Activated naive CD4-positive, alpha-beta T cell treated with anti-CD3 and anti-CD28 coated beads, Interleukin-2, amount 10 ng/mL, durations not matched to agents 7 days and 5 days (primary cell): ENCODE results near the gene NCF1.
"Not testable (repeated sequence)": the region's sequence is repeated elsewhere in the genome, so short reads cannot be mapped to it uniquely, and the experiment has no call there.

Experiments used
- CTCF ChIA-PET: fragments of 350-600 bp; sonication (Branson Sonifier 250); formaldehyde crosslinking; loops from one replicate; lab custom pipeline; 2021; ENCODE audit warnings: antibody characterized with exemption; lab: Charles Lee
- DNase-seq: peaks from one replicate; pipeline ENCODE4 v3.0.0-alpha.2; 2020
- H3K27ac Mint-ChIP-seq: one replicate; pipeline ENCODE4 v1.8.0; 2021; ENCODE audit warnings: mild to moderate bottlenecking, moderate library complexity, mixed read lengths
- H3K27me3 Mint-ChIP-seq: one replicate; pipeline ENCODE4 v1.8.0; 2021; ENCODE audit warnings: mild to moderate bottlenecking, mixed read lengths
- H3K36me3 Mint-ChIP-seq: one replicate; pipeline ENCODE4 v1.8.0; 2021; ENCODE audit warnings: mixed read lengths
- H3K4me1 Mint-ChIP-seq: one replicate; pipeline ENCODE4 v1.8.0; 2021; ENCODE audit warnings: mixed read lengths
- H3K4me3 Mint-ChIP-seq: one replicate; pipeline ENCODE4 v1.8.0; 2021; ENCODE audit warnings: mild to moderate bottlenecking, moderate library complexity, mixed read lengths
- H3K9me3 Mint-ChIP-seq: one replicate; pipeline ENCODE4 v1.8.0; 2021; ENCODE audit warnings: mixed read lengths

Gene NCF1

GRCh38 chr7:74773760-74774750, at the start of gene NCF1:
TSS of gene NCF1 (plus strand) at chr7:74774011. CDS start at chr7:74774032, 21 bp downstream.
- H3K9me3 Mint-ChIP-seq, DNase-seq, CTCF ChIA-PET, H3K27ac Mint-ChIP-seq, H3K36me3 Mint-ChIP-seq, H3K4me1 Mint-ChIP-seq, H3K4me3 Mint-ChIP-seq, H3K27me3 Mint-ChIP-seq: not testable (repeated sequence)

GRCh38 chr7:74725840-74726239, 48.0 kb upstream of the NCF1 start:
- CTCF ChIA-PET, result no interaction called here

GRCh38 chr7:74726309-74727101, 47.3 kb upstream of the NCF1 start:
- no peak overlapping the region for H3K27ac Mint-ChIP-seq
- H3K36me3 Mint-ChIP-seq, result peaks cover 25% of the 10 kb centered on the region
- no peak overlapping the region for H3K4me3 Mint-ChIP-seq
- H3K27me3 Mint-ChIP-seq, result no peaks in the 10 kb centered on the region
- CTCF ChIA-PET, result no interaction called here
- H3K4me1 Mint-ChIP-seq, result no peaks in the 10 kb centered on the region
- no peak for DNase-seq
- H3K9me3 Mint-ChIP-seq, result no peaks in the 10 kb centered on the region

More at GRCh38 chr7:74725840-74726239, 48.0 kb upstream of the NCF1 start:
- Mint-ChIP-seq H3K27me3 (no peaks in the 10 kb centered on the region), H3K36me3 (peaks cover 23% of the 10 kb centered on the region), H3K4me3 (no peak overlapping the region), H3K27ac (no peak overlapping the region), H3K4me1 (no peaks in the 10 kb centered on the region), H3K9me3 (no peaks in the 10 kb centered on the region)
- DNase-seq, result no peak

- DNase-seq, H3K27me3 Mint-ChIP-seq, H3K4me3 Mint-ChIP-seq, H3K9me3 Mint-ChIP-seq, H3K27ac Mint-ChIP-seq, CTCF ChIA-PET, H3K4me1 Mint-ChIP-seq: not testable (repeated sequence)
- H3K36me3 Mint-ChIP-seq, result peaks cover 14% of the 10 kb centered on the region
Measured at GRCh38 chr7:74728686-74729085, 45.1 kb upstream of the NCF1 start.

- H3K27ac Mint-ChIP-seq, CTCF ChIA-PET, H3K27me3 Mint-ChIP-seq, H3K9me3 Mint-ChIP-seq, H3K4me1 Mint-ChIP-seq, H3K4me3 Mint-ChIP-seq, DNase-seq: not testable (repeated sequence)
- H3K36me3 Mint-ChIP-seq, result peaks cover 11% of the 10 kb centered on the region
Measured at GRCh38 chr7:74730186-74730585, 43.6 kb upstream of the NCF1 start.

- H3K9me3 Mint-ChIP-seq, H3K27me3 Mint-ChIP-seq, CTCF ChIA-PET, DNase-seq, H3K4me3 Mint-ChIP-seq, H3K27ac Mint-ChIP-seq, H3K4me1 Mint-ChIP-seq, H3K36me3 Mint-ChIP-seq: not testable (repeated sequence)
Measured at GRCh38 chr7:74739974-74740703, 33.7 kb upstream of the NCF1 start.

GRCh38 chr7:74743936-74744557, 29.8 kb upstream of the NCF1 start:
- H3K9me3 Mint-ChIP-seq, H3K4me3 Mint-ChIP-seq, H3K36me3 Mint-ChIP-seq, DNase-seq, CTCF ChIA-PET, H3K4me1 Mint-ChIP-seq, H3K27me3 Mint-ChIP-seq, H3K27ac Mint-ChIP-seq: not testable (repeated sequence)

GRCh38 chr7:74753921-74754482, 19.8 kb upstream of the NCF1 start:
- H3K4me1 Mint-ChIP-seq, H3K36me3 Mint-ChIP-seq, H3K27ac Mint-ChIP-seq, H3K4me3 Mint-ChIP-seq, H3K9me3 Mint-ChIP-seq, H3K27me3 Mint-ChIP-seq, CTCF ChIA-PET, DNase-seq: not testable (repeated sequence)

- H3K36me3 Mint-ChIP-seq, H3K27ac Mint-ChIP-seq, H3K4me1 Mint-ChIP-seq, CTCF ChIA-PET, H3K9me3 Mint-ChIP-seq, H3K27me3 Mint-ChIP-seq, H3K4me3 Mint-ChIP-seq, DNase-seq: not testable (repeated sequence)
Measured at GRCh38 chr7:74756673-74757072, 17.1 kb upstream of the NCF1 start.

- CTCF ChIA-PET, H3K27me3 Mint-ChIP-seq, H3K27ac Mint-ChIP-seq, H3K4me1 Mint-ChIP-seq, H3K9me3 Mint-ChIP-seq, H3K36me3 Mint-ChIP-seq, H3K4me3 Mint-ChIP-seq, DNase-seq: not testable (repeated sequence)
Measured at GRCh38 chr7:74758268-74758667, 15.5 kb upstream of the NCF1 start.

- H3K4me1 Mint-ChIP-seq, H3K4me3 Mint-ChIP-seq, H3K9me3 Mint-ChIP-seq, CTCF ChIA-PET, DNase-seq, H3K36me3 Mint-ChIP-seq, H3K27ac Mint-ChIP-seq, H3K27me3 Mint-ChIP-seq: not testable (repeated sequence)
Measured at GRCh38 chr7:74758982-74759381, 14.8 kb upstream of the NCF1 start.

GRCh38 chr7:74765205-74765918, 8.4 kb upstream of the NCF1 start:
- H3K9me3 Mint-ChIP-seq, H3K27me3 Mint-ChIP-seq, H3K27ac Mint-ChIP-seq, CTCF ChIA-PET, DNase-seq, H3K4me1 Mint-ChIP-seq, H3K4me3 Mint-ChIP-seq, H3K36me3 Mint-ChIP-seq: not testable (repeated sequence)

- H3K27ac Mint-ChIP-seq, H3K4me1 Mint-ChIP-seq, H3K36me3 Mint-ChIP-seq, DNase-seq, H3K9me3 Mint-ChIP-seq, H3K4me3 Mint-ChIP-seq, CTCF ChIA-PET, H3K27me3 Mint-ChIP-seq: not testable (repeated sequence)
Measured at GRCh38 chr7:74766509-74766908, 7.3 kb upstream of the NCF1 start.
